Measurements from ENCODE around the gene ITPKC. TPM values are rescaled to one million over a fixed set of nuclear protein-coding genes. Genes with fewer than 3 reads are reported as not detected.

The ITPKC gene
- total and polyA plus RNA-seq, 8 donors = 6.9 to 20.4 (median 11.4) TPM

DNA sequence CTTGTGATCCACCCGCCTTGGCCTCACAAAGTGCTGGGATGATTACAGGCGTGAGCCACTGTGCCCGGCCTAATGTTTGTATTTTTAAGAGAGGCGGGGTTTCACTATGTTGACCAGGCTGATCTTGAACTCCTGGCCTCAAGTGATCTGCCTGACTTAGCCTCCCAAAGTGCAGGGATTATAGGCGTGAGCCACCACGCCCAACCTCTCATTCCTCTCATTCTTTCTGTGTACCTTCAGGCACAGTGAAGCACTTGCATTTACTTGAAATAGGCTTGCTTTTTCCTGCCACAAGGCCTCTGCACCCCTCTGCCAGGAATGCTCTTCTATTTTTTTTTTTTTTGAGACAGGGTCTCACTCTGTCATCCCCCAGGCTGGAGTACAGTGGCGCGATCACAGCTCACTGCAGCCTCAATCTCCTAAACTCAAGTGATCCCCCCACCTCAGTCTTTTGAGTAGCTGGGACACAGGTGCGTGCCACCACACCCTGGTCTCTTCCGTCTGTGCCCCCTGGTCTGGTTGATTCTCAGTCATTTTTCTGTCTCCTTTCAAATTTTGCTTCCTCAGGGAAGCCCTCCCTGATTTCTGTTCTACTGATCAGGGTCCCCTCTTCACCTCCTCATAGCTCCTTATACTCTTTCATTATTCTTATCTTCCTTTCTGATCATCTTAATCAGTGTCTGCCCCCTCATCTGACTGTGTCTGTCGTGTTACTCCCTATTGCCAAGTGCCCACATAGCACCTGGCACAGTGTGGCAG lies 18.3 kb downstream of the ITPKC start:
- Histone ChIP-seq H3K4me3 (no peak overlapping the region), H3K27me3 (no peaks in the 10 kb centered on the region), H3K4me1 (no peaks in the 10 kb centered on the region), H3K36me3 (peaks cover 6 to 79% (median 41%) of the 10 kb centered on the region in 3 donors), H3K27ac (no peak overlapping the region), H3K9me3 (no peaks in the 10 kb centered on the region)
- TF ChIP-seq CTCF (IDR thresholded peaks at IDR 0.05) = no peak
- DNase-seq (no peak), ATAC-seq (no peak), FAIRE-seq (no peak)
- 93 to 96% methylated on average over 11 of the region's 11 CpGs for WGBS, 2 donors
- intact Hi-C loops (cut with DNase I) = no loop called here

DNA sequence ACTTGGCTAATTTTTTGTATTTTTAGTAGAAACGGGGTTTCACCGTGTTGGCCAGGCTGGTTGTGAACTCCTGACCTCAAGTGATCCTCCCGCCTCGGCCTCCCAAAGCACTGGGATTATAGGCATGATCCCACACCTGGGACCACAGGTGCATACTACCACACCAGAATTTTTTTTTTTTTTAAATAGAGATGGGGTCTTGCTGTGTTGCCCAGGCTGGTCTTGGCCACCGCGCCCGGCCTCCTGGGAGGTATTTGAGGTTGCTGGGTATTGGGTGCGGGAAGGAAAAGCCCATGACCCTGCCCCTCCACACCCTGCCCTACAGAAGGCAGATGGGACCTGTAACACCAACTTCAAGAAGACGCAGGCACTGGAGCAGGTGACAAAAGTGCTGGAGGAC lies 19.7 kb downstream of the ITPKC start:
- ATAC-seq = no peak
- H3K27ac ChIP-seq = no peak overlapping the region

DNA sequence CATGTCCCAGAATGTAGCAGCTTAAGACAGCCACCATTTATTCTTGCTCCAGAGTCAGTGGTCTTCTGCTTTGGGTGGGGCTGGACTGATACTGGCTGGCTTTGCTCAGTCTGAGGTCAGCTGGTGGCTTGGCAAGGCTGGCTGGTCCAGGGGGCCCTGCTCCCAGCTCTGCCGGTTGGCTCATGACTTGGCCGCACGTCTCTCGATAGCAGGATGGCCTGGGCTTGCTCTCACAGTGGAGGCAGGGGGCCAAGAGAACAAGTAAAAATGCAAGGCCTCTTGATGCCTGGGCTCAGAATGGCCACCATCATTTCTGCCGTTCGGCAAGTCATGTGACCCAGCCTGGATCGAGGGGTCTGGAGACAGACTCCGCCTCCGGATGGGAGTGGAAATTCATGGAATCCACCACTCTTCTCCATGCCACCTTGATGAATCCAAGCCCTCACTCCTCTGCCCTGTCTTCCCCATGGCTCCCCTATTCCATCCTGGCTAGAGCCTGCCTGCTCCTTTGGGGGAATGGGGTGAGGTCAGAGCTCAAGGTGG lies 20.3 kb downstream of the ITPKC start:
- Histone ChIP-seq H3K4me1 (no peaks in the 10 kb centered on the region), H3K4me3 (no peak overlapping the region), H3K27me3 (no peaks in the 10 kb centered on the region), H3K36me3 (peaks cover 6 to 65% (median 30%) of the 10 kb centered on the region in 3 donors), H3K9me3 (no peaks in the 10 kb centered on the region), H3K27ac (no peak overlapping the region)
- intact Hi-C loops (cut with DNase I) = no loop called here
- no peak for TF ChIP-seq CTCF (IDR thresholded peaks at IDR 0.05)
- 87 to 92% methylated on average over 9 of the region's 9 CpGs for WGBS, 2 donors
- no peak for ATAC-seq
- no peak for FAIRE-seq
- no peak for DNase-seq

More for the DNA sequence above, 19.7 kb downstream of the ITPKC start:
- 91 to 98% methylated on average over 6 to 9 of the region's 9 CpGs for WGBS, 2 donors
- no peak overlapping the region for H3K4me3 ChIP-seq
- peaks cover 6 to 68% (median 30%) of the 10 kb centered on the region in 3 donors for H3K36me3 ChIP-seq
- FAIRE-seq (no peak), DNase-seq (no peak)
- H3K27me3 ChIP-seq = no peaks in the 10 kb centered on the region
- H3K9me3 ChIP-seq = no peaks in the 10 kb centered on the region
- no peak for TF ChIP-seq CTCF (IDR thresholded peaks at IDR 0.05)
- intact Hi-C loops (cut with DNase I) = no loop called here
- no peaks in the 10 kb centered on the region for H3K4me1 ChIP-seq

GRCh38 chr19:40739030-40739839 lies 22.3 kb downstream of the ITPKC start:
- Histone ChIP-seq H3K4me1 (no peaks in the 10 kb centered on the region), H3K36me3 (peaks cover 0 to 45% (median 21%) of the 10 kb centered on the region in 3 donors), H3K9me3 (no peaks in the 10 kb centered on the region), H3K27ac (no peak overlapping the region), H3K4me3 (no peak overlapping the region), H3K27me3 (no peaks in the 10 kb centered on the region)
- ATAC-seq (no peak), DNase-seq (no peak), FAIRE-seq (no peak)
- TF ChIP-seq CTCF (IDR thresholded peaks at IDR 0.05) = no peak
- WGBS, 2 donors = 81 to 82% methylated on average over 22 of the region's 22 CpGs
- intact Hi-C loops (cut with DNase I) = no loop called here
